Measurements from ENCODE around the gene ZNRF2.
"Not testable (repeated sequence)": the region's sequence is repeated elsewhere in the genome, so short reads cannot be mapped to it uniquely, and the experiment has no call there.

ZNRF2 gene

GRCh38 chr7:30365621-30366020, 81.2 kb downstream of the ZNRF2 start:
- no peak for DNase-seq

DNA sequence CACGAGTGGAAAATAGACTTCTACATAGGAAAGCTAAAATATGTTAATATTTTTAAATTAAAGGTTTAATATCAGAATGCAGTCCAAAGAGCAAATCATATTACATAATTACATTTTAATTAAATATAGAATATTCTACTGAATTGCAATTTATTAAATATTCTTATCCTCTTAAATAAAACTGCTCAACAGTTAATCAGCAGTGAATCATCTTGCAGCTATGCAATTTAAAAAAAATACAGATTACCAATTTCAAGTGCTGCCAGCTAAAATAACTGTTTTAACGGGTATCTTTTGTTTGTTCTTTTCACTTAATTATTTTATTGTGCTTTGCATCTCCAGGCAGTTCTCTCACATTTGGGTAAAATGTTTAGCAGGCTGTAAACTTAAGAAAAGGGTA, 82.2 kb downstream of the ZNRF2 start:
- DNase-seq: no peak

GRCh38 chr7:30367561-30367960, 83.2 kb downstream of the ZNRF2 start:
- DNase-seq: no peak

DNA sequence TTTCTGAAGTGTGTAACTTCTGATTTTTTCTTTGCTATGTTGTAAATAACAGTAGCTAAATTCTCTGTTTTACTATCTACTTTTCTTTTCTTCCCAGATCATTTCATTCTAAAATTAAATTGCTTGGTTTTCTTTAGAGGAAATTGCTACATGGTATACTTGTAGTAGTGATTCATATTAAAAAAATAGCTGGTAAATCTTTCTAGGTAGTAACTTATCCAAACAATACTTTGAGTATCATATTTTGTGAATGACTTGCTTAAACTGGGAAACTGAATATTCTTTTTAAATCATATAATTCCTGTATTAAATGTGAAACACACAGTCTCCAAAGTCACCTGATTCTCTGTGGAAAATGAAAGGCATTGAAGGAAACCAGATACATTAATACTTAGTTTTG, 85.5 kb downstream of the ZNRF2 start:
- DNase-seq: no peak

GRCh38 chr7:30371321-30371720, 86.9 kb downstream of the ZNRF2 start:
- DNase-seq: no peak

GRCh38 chr7:30378275-30378674, 93.9 kb downstream of the ZNRF2 start:
- DNase-seq: no peak

DNA sequence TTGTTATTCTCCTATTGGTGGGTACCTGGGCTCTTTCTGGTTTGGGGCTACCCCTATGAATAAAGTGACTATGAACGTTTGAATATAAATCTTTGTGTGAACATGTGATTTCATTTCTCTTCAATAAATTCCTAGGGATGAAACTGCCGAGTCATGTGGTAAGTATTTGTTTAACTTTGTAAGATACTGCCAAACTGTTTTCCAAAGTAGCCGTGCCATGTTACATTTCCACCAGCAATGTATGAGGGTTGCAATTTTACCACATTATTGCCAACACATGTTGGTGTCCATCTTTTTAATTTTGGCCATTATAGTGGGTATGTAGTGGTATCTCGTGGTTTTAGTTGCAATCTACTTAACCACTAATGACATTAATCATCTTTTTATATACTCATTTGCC, 94.7 kb downstream of the ZNRF2 start:
- no peak for DNase-seq

GRCh38 chr7:30379741-30380140, 95.3 kb downstream of the ZNRF2 start:
- DNase-seq: no peak

- no peak for DNase-seq
Observed at GRCh38 chr7:30380294-30380693, 95.9 kb downstream of the ZNRF2 start.

GRCh38 chr7:30380824-30381223, 96.4 kb downstream of the ZNRF2 start:
- not testable (repeated sequence) for DNase-seq

- DNase-seq: no peak
Observed at GRCh38 chr7:30382607-30383006, 98.2 kb downstream of the ZNRF2 start.

- no peak for DNase-seq
Observed at GRCh38 chr7:30389791-30390190, 105.4 kb downstream of the ZNRF2 start.

DNA sequence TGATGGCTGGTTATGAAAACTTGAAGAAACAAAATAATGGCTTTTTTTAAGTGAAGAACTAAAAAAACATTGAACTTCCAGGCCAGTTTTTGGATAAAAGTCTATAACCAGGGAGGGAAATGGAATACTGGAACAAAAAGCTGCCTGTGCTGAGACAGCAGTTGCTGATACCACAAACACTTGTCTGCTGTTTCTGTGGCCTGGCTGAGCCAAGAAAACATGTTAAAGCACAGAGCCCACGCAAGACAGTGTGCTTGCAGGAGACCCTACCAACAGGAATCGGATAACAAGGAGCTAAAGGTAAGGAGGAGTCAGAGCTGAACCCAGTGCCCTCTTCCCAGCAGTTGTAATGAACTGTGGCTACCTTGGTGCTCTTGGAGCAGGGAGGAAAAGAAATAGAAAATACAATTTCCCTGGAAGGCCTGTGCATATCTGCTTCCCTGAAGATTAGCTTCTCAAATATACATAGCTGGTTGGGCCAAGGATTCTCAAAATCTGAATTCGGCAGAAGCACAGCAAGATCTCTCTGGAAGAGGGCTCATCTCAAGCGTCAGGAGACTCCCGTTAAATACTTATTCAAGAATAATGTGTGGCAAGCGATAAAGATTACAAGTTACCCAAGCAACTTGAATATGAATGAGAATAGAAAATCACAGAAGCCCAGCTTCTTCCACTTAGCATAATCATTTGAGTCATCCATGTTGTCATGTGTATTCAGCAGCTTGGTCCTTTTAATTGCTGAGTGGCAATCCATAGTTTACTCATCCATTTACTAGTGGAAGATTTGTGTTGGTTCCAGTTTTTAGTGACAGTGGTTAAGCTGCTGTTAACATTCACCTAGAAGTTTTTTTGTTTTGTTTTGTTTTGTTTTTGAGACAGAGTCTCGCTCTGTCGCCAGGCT, 106.6 kb downstream of the ZNRF2 start:
- DNase-seq: no peak

DNA sequence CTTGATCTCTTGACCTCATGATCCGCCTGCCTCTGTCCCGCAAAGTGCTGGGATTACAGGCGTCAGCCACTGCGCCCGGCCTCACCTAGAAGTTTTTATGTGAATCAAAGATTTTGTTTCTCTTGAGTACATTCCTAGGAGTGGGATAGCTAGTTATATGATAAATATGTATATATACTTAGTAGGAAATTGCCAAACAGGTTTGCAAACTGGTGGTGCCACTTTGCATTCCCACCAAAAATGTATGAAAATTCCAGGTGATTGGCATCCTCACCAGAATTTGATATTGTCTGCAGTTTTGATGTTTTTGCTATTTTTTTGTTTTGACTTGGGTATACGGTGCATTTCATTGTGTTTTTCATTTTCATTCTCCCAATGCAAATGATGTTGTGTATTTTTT, 107.4 kb downstream of the ZNRF2 start:
- no peak for DNase-seq

- DNase-seq: no peak
Observed at GRCh38 chr7:30395676-30396075, 111.3 kb downstream of the ZNRF2 start.

DNA sequence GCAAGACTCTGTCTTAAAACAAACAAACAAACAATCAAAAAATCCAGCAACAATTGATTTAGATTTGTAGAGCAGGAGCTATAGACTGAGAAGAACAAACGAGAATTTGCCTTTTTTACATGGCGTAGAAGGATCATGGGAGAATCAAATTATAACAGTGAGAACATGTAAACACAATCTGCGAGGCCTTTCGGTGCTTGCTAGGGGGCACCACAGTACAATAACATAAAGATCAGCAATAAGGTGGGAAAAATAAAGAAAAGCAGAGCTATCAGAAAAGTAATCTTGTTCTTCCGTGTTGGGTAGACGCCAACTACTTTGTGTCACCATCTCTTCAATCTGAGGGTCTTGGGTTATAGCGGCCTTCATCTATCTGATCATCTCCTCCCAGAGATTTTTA, 112.0 kb downstream of the ZNRF2 start:
- no peak for DNase-seq

GRCh38 chr7:30403477-30403876, 119.1 kb downstream of the ZNRF2 start:
- DNase-seq: no peak

GRCh38 chr7:30405179-30405578, 120.8 kb downstream of the ZNRF2 start:
- DNase-seq: no peak

DNA sequence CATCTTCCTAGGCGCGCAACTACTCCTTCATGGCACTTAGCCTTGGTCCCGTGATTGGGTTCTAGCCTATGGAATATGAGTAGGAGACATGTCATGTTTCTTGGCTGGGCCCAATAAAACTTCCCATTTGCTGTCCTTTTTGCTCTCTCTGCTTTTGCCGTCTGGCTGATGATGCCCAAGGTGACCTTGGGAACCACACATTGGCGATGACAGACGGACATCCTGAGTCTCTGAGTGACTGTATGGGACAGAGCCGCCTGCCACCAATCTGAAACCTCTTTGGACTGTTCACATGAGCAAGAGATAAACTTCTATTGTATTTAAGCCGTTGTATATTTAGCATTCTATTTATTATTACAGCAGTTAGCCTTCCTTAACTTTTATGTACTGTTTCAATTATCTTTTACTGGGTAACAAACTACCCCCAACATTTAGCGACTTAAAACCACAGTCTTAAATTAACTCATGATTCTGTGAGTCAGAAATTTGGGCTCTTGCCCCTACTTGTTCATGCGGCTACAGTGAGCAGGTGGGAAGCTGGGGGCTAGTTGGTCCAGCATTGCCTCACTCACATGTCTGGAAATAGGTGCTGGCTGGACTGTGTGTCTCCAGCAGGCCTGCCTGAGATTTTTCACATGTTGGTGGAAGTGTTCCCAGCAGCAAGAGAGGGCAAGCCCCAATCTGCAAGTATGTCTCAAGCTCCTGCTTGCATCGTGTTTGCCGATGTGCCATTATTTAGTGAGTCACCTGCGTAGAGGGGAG, 122.4 kb downstream of the ZNRF2 start:
- DNase-seq: no peak

GRCh38 chr7:30411173-30411572, 126.8 kb downstream of the ZNRF2 start:
- DNase-seq: no peak

DNA sequence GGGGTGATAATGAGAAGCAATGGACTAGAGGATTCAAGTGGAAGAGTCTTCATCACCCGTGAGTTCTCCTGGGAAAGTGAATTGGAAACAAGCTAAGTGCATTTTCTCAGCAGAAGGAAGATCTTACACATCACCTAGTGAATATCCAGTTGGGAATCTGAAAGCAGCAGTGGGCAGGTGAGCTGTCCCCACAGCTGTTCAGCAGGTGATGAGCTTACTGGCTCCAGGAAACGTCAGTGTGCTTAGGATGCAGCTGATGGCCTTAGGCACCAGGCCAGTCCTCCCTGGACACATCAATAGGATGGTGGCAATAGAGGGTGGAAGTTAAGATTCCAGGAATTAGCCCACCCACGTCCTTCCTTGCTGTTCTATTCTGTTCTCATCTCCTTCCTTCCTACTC, 127.5 kb downstream of the ZNRF2 start:
- no peak for DNase-seq

DNA sequence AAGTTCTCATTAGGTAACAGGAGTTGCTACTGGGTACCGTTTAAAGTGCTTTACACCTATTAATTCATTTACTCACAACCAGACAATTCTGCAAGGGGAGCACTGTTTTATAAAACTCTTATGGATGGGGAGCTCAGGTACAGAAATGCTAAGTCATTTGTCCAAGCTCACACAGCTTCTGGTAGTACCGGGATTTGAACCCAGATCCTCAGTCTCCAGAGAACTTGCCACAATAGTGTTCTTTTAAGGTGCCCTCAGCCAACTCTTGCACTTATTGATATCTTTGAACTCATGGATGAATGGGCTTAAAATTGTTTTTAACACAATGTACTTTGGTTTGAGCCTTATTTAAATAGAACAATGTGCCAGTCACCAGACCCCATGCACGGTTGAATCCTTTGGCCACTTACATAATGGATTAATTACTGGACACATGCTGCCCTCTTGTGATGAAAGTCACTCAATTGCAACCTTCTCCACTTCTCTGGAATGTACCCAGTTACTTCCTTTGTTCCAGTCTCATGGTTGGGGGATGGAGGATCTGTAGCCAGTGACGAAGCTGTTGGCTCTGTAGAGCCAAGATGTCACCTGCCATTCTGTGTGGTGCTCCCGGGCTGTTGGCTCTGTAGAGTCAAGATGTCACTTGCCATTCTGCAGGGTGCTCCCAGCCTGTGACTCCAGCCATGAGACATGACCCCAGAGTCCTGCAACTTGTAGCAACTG, 128.5 kb downstream of the ZNRF2 start:
- DNase-seq: no peak

- no peak for DNase-seq
Observed at GRCh38 chr7:30413864-30414263, 129.5 kb downstream of the ZNRF2 start.
